GM21717 (cell line): Measurements from ENCODE around the gene BGLAP.
A peak's percentile ranks its signal among the peaks of the same experiment; 100 is the strongest.

Experiments
- ATAC-seq: cut with Tn5 transposase; IDR thresholded peaks from one replicate; pipeline ENCODE4 v1.9.1; 2021; ENCODE audit warnings: mild to moderate bottlenecking, moderate library complexity; ENCODE audit not compliant: unreplicated experiment

The BGLAP gene

DNA sequence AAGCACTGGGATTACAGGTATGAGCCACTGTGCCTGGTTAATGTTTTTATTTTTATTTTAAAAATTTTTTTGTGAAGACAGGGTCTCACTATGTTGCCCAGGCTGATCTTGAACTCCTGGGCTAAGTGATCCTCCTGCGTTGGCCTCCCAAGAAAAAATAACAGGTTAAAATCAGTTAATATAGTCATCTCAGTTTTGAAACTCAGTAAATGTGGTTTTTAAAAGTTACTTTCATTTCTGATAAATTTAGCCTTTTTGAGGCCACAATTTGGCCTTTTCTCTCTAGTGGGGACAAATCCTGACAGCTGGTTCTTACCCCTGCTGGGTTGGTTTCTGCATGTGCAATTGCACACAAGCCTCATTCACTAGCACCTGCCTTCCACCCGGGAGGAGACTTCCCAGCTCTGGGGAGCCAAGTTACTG is 15.9 kb upstream of the BGLAP start:
- ATAC-seq: peak; percentile 54

DNA sequence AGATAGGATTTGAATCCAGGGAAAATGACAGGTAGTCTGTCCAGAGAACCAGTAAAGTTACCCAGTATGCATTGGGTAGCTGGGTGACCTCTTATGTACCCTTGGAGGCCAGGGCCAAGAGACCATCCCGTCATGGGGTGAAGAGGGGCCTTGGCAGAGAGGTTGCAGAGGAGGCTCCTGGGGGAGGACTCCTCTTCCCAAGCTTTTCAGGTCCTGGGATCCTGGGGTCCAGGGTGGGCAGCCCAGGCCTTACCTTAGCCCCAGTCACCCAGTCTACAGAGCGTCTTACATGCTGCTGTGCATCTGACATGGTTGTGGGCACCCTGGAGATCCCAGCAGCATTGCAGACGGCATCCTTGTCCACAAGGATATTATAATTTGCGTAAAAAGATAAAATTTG is 15.2 kb upstream of the BGLAP start:
- ATAC-seq: peak; percentile 4

DNA sequence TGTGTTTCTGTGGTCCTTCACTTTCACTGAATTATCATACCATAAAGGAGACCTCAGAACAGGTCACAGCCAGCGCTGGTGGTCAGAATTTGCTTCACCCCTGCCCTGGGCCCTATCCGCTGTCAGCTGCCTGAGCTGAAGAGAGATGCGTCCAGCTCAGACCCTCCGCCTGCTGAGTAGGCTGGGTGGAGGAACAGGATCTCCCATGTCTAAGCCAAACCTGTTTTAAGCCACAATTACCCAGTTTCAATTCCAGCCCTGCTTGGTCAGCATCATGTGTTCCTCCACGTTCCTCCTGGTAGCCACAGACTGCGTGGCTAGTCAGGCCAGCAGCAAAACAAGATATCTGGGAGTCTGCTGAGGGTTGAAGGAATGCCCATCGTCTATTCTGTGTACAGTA is 13.5 kb upstream of the BGLAP start:
- no peak for ATAC-seq

DNA sequence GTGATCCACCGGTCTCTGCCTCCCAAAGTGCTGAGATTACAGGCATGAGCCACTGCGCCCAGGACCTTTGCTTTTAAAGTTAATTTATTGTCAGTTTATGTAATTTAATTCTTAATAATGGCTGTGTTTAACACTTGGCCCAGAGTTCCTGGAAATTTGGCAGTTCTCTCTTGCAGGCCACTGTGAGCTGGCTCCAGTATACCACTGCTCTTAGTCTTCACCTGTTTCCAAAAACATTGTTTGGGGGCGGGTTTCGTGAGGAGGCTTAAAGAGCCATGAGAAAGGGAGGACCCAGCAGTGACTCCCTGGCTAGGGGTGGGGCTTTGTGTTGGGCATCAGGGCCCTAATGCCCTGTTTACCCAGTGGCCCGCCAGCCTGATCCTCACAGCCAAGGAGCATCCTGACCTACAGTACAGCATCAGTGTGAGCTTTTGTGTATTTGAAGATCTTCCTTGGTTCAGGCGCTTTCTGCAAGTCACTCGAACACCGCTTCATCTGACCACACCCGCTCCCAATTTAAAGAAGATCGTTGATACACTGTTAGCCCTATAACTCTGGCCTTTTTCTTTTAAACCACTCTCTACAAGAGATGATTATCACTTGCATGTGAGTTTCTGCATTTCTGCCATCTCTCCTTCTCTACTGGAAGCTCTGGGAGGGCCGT is 12.0 kb upstream of the BGLAP start:
- ATAC-seq: no peak

- no peak for ATAC-seq
Observed at GRCh38 chr1:156230473-156230837, 11.5 kb upstream of the BGLAP start.

DNA sequence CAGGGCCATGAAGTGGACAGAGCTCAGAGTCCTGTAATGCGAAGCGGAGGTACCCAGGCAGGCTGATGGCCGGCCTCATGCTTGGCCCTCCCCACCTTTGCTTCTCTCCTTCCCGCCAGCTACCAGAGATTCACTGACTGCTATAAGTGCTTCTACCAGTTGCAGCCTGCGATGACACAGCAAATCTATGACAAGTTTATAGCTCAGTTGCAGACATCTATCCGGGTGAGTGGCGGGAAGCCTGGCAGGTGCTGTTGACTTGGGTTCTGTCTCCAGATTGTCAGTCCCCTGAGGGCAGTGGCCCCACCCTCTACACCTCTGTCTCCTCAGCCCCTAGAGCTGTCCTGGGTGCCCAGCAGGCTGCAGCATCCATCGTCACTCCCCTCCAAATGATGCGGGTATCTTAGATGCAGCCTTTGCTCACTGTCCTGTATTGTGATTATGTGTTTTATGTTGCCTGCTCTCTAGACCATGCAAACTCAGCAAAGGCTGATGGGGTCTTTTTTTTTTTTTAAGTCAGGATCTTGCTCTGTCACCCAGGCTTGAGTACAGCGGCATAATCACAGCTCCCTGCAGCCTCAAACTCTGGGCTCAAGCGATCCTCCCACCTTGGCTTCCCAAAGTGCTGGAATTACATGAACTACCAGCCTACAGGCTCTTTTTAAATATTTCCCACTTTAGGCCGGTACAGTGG is 9.6 kb upstream of the BGLAP start:
- no peak for ATAC-seq

DNA sequence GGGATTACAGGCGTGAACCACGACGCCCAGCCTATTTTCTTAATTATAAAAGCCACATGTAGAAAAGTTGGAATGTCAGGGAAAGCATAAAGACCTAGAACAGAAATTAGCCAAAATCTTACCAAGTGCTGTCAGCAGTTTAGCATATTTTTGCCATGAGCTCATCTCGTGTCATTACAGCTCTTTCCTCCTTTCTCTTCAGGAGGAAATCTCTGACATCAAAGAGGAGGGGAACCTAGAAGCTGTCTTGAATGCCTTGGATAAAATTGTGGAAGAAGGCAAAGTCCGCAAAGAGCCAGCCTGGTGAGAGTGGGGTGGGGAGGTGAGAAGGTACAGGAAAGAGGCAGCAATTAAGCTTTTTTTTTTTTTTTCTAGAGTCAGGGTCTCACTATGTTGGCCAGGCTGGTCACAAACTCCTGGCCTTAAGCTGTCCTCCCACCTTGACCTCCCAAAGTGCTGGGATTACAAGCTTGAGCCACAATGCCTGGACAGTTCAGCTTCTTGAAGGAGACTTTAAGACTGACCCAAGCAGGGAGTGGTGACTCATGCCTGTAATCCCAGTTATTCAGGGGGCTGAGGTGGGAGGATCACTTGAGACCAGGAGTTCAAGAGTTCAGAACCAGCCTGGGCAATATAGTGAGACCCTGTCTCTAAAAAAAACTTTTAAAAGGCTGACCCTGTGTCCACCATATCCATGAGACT is 8.4 kb upstream of the BGLAP start:
- no peak for ATAC-seq

- ATAC-seq: no peak
Observed at GRCh38 chr1:156236164-156236563, 5.8 kb upstream of the BGLAP start.

- ATAC-seq: no peak
Observed at GRCh38 chr1:156238248-156238647, 3.7 kb upstream of the BGLAP start.

DNA sequence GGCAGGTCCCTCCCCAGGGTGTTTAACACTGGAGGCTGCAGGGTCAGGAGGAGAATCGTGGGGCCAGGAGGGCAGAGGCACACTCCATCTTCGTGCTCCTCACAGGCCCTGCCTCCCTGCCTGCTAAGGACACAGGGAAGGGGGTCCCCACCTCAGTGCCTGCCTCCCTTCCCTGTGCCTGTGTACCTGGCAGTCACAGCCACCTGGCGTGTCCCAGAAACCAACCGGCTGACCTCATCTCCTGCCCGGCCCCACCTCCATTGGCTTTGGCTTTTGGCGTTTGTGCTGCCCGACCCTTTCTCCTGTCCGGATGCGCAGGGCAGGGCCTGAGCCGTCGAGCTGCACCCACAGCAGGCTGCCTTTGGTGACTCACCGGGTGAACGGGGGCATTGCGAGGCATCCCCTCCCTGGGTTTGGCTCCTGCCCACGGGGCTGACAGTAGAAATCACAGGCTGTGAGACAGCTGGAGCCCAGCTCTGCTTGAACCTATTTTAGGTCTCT is 623 bp upstream of the BGLAP start:
- ATAC-seq: no peak

- no peak for ATAC-seq
Observed at GRCh38 chr1:156242738-156243137, 754 bp downstream of the BGLAP start.

- ATAC-seq: no peak
Observed at GRCh38 chr1:156244126-156244525, 2.1 kb downstream of the BGLAP start.

DNA sequence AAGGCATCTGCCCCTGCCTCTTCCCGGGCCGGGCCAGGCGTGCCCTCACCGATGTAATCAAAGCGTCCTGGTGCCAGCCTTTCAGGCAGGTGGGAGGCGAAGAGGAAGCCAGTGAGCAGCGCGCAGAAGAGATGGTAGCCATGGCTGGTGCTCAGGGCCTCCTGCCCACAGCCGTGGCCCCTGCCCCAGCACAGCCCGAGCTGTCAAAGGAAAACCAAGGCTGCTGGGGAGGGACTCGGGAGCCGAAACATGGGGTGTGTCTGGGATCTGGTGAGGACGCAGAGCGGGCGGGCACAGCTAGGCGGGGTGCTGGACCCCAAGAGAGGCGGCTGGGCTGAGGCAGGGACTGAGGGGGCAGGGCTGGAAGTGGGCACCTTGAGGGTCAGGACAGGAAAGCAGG is 2.7 kb downstream of the BGLAP start:
- ATAC-seq: no peak

DNA sequence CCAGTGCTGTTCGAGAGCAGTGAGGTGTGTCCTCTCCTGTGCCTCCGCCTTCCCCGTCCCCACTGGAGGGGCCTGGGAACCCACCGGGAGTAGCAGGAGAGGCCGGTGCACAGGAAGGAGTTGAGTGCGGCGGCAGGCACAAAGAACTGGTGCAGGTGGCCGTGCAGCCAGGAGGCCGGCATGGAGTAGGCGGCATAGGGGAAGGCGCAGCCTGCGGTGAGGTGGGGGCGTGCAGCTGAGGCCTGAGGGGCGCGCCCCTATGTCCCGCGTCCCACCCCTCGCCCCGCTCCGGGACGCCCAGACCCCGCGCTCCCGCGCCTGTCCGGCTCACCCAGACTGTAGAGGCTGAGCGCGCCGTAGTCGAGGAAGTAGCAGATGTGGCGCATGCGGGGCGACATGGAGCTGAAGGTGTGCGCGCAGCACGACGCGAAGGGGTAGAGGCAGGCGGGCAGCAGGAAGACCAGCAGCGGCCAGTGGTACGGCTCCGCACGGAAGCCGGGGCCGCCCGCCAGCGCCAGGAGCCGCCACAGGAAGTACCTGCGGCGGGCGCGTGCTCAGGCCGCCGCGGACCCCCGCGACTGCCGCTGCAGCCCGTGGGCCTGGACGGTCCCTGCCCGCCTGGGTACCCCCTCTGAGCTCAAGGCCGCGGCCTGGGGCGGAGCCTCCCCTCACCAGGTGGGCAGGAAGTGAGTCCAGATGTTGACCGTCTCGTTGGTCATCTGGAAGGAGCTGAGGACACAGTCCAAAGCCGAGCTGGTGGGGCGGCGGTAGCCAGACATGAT is 3.7 kb downstream of the BGLAP start:
- ATAC-seq: no peak

GRCh38 chr1:156246241-156246780 is 4.3 kb downstream of the BGLAP start:
- ATAC-seq: no peak

DNA sequence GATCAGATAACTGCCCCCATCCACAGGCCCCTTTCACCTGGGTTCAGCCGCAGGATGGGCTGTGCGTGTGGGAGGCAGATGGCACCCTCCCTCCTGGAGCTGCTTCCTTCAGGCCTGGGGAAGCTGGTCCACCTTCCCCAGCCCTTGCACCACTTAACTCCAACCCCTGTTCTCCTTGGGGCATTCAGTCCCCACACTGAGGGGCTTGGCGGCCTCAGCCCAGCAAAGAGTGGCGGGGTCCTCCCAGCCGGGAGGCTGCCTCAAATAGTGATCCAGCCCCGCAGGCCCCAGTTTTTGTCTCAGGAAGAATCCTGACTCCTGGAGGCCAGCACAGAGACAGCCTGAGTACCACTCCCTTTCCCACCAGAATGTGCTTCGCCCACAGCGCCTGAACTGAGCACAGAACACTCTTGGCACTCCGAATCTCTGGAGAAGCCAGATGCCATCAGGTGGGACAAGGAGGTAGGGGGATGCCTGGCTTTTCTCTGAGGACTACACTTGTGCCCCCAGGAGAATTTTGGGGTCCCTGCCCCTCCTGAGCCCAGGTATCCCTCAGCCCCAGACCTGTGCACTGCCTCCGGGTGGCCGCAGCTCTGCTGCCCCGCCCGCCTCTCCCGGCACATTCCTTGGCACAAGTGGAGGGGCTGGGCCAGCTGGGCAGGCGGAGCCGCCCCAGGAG is 4.9 kb downstream of the BGLAP start:
- no peak for ATAC-seq

DNA sequence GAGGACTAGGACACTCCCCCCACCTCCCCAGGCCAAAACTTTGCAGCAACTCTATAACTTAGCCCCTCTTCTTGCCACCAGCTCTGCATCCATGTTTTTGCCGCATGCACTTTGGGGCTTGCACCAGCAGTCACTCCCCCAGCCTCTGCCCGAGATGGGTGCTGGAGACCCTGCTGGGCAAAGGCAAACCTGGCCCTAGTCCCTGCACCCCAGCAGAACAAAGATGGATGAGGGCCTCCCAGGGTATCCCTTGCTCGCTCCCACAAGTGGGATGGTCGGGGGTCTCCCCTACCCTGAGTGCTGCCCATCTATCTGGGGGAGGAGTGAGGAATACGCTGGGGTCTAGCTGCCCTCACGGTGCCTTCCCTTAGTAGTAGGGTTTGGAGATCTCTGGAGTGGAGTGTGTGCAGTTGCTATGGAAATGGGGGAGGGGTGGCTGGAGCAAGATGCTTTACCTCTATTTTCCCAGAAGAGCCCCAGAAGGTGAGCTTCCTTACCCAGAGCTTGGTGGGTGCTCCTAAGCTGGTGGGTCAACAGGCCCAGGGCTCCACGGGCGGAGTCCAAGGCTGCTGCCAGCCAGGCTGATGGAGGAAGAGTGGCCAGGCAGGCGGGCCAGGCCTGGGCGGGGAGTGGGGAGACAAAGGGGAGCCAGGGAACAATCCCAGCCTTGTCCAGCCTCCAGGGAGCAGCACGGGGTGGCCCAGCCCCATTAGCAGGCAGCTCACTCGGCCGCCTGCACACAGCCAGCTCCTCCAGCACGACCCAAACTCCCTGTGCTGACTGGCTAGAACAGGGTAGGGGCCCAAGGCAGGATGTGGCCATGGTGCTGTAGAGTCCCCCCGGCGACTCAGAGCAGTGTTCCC is 5.7 kb downstream of the BGLAP start, which contains the start of gene PAQR6:
TSS of gene PAQR6 (minus strand) at position 597 of the 863 bp plus-strand sequence. CDS start 1,325 bp downstream, outside the sequence.
- no peak for ATAC-seq

DNA sequence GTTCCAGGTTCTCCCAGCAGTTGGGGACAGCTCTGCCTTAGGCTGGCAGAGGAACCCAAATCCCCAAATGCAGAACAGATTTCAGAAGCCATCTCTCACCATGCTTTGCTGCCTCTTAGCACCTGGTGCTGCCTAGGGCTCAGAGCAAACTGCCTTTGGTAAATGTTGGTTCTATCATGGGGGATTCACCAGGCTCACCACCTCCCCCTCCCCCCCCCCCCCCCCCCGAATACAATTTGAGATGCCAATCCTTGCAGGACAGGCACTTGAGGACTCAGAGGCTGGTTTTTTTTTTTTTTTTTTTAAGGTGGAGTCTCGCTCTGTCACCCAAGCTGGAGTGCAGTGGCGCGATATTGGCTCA is 6.3 kb downstream of the BGLAP start:
- ATAC-seq: no peak

DNA sequence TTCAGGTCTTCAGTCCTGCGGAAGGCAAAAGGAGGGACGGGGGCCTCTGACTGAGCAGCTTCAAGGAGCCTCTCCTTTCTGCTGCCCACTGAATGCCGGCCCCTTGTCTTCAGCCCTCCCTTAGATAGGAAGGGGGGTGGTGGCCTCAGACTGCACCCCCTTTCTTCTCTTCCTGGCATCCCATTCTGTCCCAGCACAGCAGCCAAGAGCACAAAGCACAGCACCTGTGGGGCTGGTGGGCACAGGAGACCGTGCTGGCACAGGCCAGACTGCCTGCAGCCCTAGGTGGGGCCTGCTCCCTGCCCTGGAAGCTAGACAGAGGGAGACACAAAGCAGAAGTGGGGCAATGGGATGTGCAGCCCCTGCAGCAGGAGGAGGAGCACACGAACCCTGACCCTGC is 7.6 kb downstream of the BGLAP start:
- no peak for ATAC-seq
